K562 (cell line): ENCODE data around the gene KAT6B. TPM values are rescaled to one million over a fixed set of nuclear protein-coding genes. Genes with fewer than 3 reads are reported as not detected.

Experiments used
- ATAC-seq: fragments of 200-7000 bp; cut with Tn5 transposase; 3 replicates; pipeline ENCODE4 v1.9.1; 2020; ENCODE audit warnings: moderate library complexity
- BruUV-seq: library from RNA; stranded (reverse); fragments of 400-500 nt; replicated peaks from 2 replicates; lab custom pipeline; 2021; lab: Mats Ljungman, UMichigan
- CTCF ChIA-PET: fragments of 300-600 bp; formaldehyde crosslinking; extraction: SDS; loops from one replicate; lab custom pipeline; 2021; ENCODE audit warnings: low intra/inter-chr PET ratio; lab: Yijun Ruan, JAX
- POLR2A ChIA-PET: fragments of 300-600, 350-650 bp; sonication (Branson Sonifier 250); formaldehyde crosslinking; extraction: SDS; loops from one replicate; lab custom pipeline; 2021; ENCODE audit warnings: antibody characterized with exemption, inconsistent platforms; lab: Yijun Ruan, JAX
- DNase-seq, 4 experiments: peaks; one replicate each; pipeline versions ENCODE4 v3.0.0 to v3.0.0-alpha.2; 2011 to 2018; ENCODE audit warnings: low spot score in 3 of 4, mixed read lengths in 3 of 4; ENCODE audit errors: extremely low read depth in 1 of 4
- FAIRE-seq: peaks from 2 replicates; lab custom pipeline; 2011; peaks lifted over from hg19 to GRCh38; lab: Jason Lieb, UNC
- H2AFZ ChIP-seq: 2 replicates; pipeline ENCODE4 v1.6.0; 2011; ENCODE audit warnings: low read depth, low read length, control low read depth, inconsistent platforms
- H3K27ac ChIP-seq: fragments of 200-600 bp; 3 replicates; pipeline ENCODE4 v1.8.0; 2011; ENCODE audit warnings: low read depth, mild to moderate bottlenecking, control low read depth, inconsistent platforms, low read length, moderate library complexity, mixed read lengths; ENCODE audit errors: extremely low read depth
- H3K27me3 ChIP-seq, 2 experiments: fragments of 300-600 bp in 1 of 2; 2 replicates in 1 of 2; 3 replicates in 1 of 2; pipeline versions ENCODE4 v1.6.0 to v1.8.0; 2011; ENCODE audit warnings: inconsistent platforms in 2 of 2, low read length in 2 of 2, mild to moderate bottlenecking in 1 of 2, mixed read lengths in 1 of 2, moderate library complexity in 1 of 2; ENCODE audit not compliant: control insufficient read depth in 2 of 2, insufficient read depth in 2 of 2
- H3K36me3 ChIP-seq: fragments of 300-600 bp; 3 replicates; pipeline ENCODE4 v1.8.0; 2011; ENCODE audit warnings: mild to moderate bottlenecking, low read length, inconsistent platforms; ENCODE audit not compliant: control insufficient read depth, insufficient read depth
- H3K4me1 ChIP-seq, 2 experiments: fragments of 200-600 bp in 1 of 2; replicated peaks in 1 of 2; 2 replicates in 1 of 2; 3 replicates in 1 of 2; pipeline versions ENCODE4 v1.5.1 to v1.8.0; 2011; ENCODE audit warnings: inconsistent platforms in 2 of 2, low read length in 2 of 2, mild to moderate bottlenecking in 1 of 2, mixed read lengths in 1 of 2, moderate library complexity in 1 of 2; ENCODE audit not compliant: control insufficient read depth in 2 of 2, insufficient read depth in 2 of 2
- H3K4me2 ChIP-seq: 2 replicates; pipeline ENCODE4 v1.6.1; 2011; ENCODE audit warnings: low read length, control low read depth, inconsistent platforms, mixed read lengths; ENCODE audit not compliant: insufficient read depth
- H3K4me3 ChIP-seq: fragments of 200-600 bp; sonication (generic), shearing (Covaris generic); 2 replicates; pipeline ENCODE4 v1.5.1; 2016; ENCODE audit warnings: control low read depth, inconsistent platforms
- H3K79me2 ChIP-seq: fragments of 200-600 bp; 3 replicates; pipeline ENCODE4 v1.8.0; 2011; ENCODE audit warnings: low read length, inconsistent platforms; ENCODE audit not compliant: control insufficient read depth, insufficient read depth
- H3K9ac ChIP-seq, 2 experiments: 2 replicates each; pipeline versions ENCODE4 v1.6.0 to v1.6.1; 2011; ENCODE audit warnings: low read depth in 2 of 2, low read length in 2 of 2, control low read depth in 1 of 2, inconsistent platforms in 1 of 2, mild to moderate bottlenecking in 1 of 2, mixed read lengths in 1 of 2; ENCODE audit not compliant: insufficient read depth in 1 of 2
- H3K9me1 ChIP-seq: one replicate; pipeline ENCODE4 v1.6.0; 2011; ENCODE audit warnings: inconsistent platforms, mild to moderate bottlenecking, low read length, moderate library complexity; ENCODE audit not compliant: control insufficient read depth, insufficient read depth
- H3K9me3 ChIP-seq: replicated peaks from 2 replicates; pipeline ENCODE4 v1.5.1; 2011; ENCODE audit warnings: low read depth, low read length, inconsistent platforms; ENCODE audit not compliant: control insufficient read depth, insufficient read depth
- H4K20me1 ChIP-seq: replicated peaks from 2 replicates; pipeline ENCODE4 v1.6.1; 2011; ENCODE audit warnings: low read length, inconsistent platforms, mixed read lengths; ENCODE audit not compliant: control insufficient read depth, insufficient read depth
- BRD9 ChIP-seq: fragments of 450-650 bp; IDR thresholded peaks from 2 replicates; pipeline ENCODE4 v1.6.1; 2018; ENCODE audit warnings: low read depth; ENCODE audit not compliant: partially characterized antibody
- FUS ChIP-seq: fragments of 200-400 bp; formaldehyde crosslinking; optimal IDR thresholded peaks from 2 replicates; pipeline ENCODE3; 2017; ENCODE audit warnings: low read depth, low read length
- ID3 ChIP-seq, 2 experiments: fragments of 250-450 bp in 1 of 2; fragments of 450-650 bp in 1 of 2; sonication (Bioruptor Pico) in 1 of 2; IDR thresholded peaks; 2 replicates each; pipeline versions ENCODE4 v1.6.1 to v1.8.0; 2016 to 2021; ENCODE audit warnings: mild to moderate bottlenecking in 2 of 2, moderate library complexity in 2 of 2, missing compliant biosample characterization in 1 of 2, missing genetic modification characterization in 1 of 2
- RUNX1 ChIP-seq: sonication (generic); IDR thresholded peaks from 2 replicates; pipeline ENCODE4 v1.6.1; 2016; ENCODE audit warnings: antibody characterized with exemption, low read depth
- SMARCE1 ChIP-seq: fragments of 450-650 bp; IDR thresholded peaks from 2 replicates; pipeline ENCODE4 v1.7.1; 2016; ENCODE audit warnings: mild to moderate bottlenecking
- ZNF197 ChIP-seq: fragments of 200-800 bp; sonication (Bioruptor generic); IDR thresholded peaks from 2 replicates; pipeline ENCODE4 v1.6.1; 2016; ENCODE audit warnings: low read depth, missing genetic modification characterization, missing compliant biosample characterization
- ZNF316 ChIP-seq: fragments of 450-650 bp; IDR thresholded peaks from 2 replicates; pipeline ENCODE4 v1.6.1; 2016
- ZNF785 ChIP-seq: fragments of 250-450 bp; sonication (Bioruptor Pico); IDR thresholded peaks from 2 replicates; pipeline ENCODE4 v1.4.0; 2020; ENCODE audit warnings: mild to moderate bottlenecking
- ZZZ3 ChIP-seq: fragments of 450-650 bp; IDR thresholded peaks from 2 replicates; pipeline ENCODE4 v1.6.1; 2016; ENCODE audit warnings: antibody characterized with exemption, mild to moderate bottlenecking, moderate library complexity
- WGBS: fragments of 100-300 bp; shearing (Covaris generic); methylation state at CpG from one replicate; pipeline ENCODE4 v1.1.6; 2016; ENCODE audit warnings: low coverage, mixed read lengths; ENCODE audit not compliant: insufficient coverage; ENCODE audit errors: missing lambda C conversion rate; 5-methylcytosine and 5-hydroxymethylcytosine counted together
- in situ Hi-C: fragments of 300-500 bp; cut with MboI; formaldehyde crosslinking; loops from 4 replicates; pipeline ENCODE4 v1.15.0; 2018; ENCODE audit warnings: inconsistent platforms, mixed read lengths
- intact Hi-C: fragments of 100-400 bp; cut with micrococcal nuclease; formaldehyde crosslinking; loops from 2 replicates; pipeline ENCODE4 v1.14.2; 2022
- polyA plus RNA-seq, 8 experiments: library from polyadenylated mRNA; depleted of rRNA in 4 of 8; stranded (reverse) in 5 of 8; unstranded in 3 of 8; fragments of >200 nt; fragmentation: Nextera tagmentation in 2 of 8; fragmentation: Illumina TruSeq in 1 of 8; extraction: Ambion mirVana in 2 of 8; extraction: Trizol in 1 of 8; gene quantifications; 2 replicates each; pipeline versions ENCODE4 v1.2.1 to v1.2.3, GENCODE V29; 2011 to 2014; ENCODE audit warnings: inconsistent platforms in 1 of 8, missing spikeins in 1 of 8
- total RNA-seq, 7 experiments: library from RNA; depleted of rRNA in 6 of 7; stranded (reverse); fragments of >200 nt in 6 of 7; fragmentation: Illumina TruSeq in 2 of 7; extraction: Trizol in 2 of 7; gene quantifications; 2 replicates each; pipeline versions ENCODE4 v1.2.1 to v1.2.3, GENCODE V29; 2011 to 2021; ENCODE audit warnings: low replicate concordance in 1 of 7
- TF ChIP-seq, protein P1 (sequence below): sonication (generic); formaldehyde crosslinking; IDR thresholded peaks from 2 replicates; pipeline ENCODE4 v1.8.0; 2022; ENCODE audit warnings: mild to moderate bottlenecking, missing genetic modification reagents
- TF ChIP-seq, protein P2 (sequence below): sonication (generic); formaldehyde crosslinking; IDR thresholded peaks from 2 replicates; pipeline ENCODE4 v1.8.1; 2023; ENCODE audit warnings: mild to moderate bottlenecking, missing genetic modification reagents

KAT6B gene
- total and polyA plus RNA-seq, 9 of the 15 experiments (the other 6 are each of a cell fraction or from before 2014, with no cell fraction given): 1.4 to 9.2 (median 6.8) TPM

DNA sequence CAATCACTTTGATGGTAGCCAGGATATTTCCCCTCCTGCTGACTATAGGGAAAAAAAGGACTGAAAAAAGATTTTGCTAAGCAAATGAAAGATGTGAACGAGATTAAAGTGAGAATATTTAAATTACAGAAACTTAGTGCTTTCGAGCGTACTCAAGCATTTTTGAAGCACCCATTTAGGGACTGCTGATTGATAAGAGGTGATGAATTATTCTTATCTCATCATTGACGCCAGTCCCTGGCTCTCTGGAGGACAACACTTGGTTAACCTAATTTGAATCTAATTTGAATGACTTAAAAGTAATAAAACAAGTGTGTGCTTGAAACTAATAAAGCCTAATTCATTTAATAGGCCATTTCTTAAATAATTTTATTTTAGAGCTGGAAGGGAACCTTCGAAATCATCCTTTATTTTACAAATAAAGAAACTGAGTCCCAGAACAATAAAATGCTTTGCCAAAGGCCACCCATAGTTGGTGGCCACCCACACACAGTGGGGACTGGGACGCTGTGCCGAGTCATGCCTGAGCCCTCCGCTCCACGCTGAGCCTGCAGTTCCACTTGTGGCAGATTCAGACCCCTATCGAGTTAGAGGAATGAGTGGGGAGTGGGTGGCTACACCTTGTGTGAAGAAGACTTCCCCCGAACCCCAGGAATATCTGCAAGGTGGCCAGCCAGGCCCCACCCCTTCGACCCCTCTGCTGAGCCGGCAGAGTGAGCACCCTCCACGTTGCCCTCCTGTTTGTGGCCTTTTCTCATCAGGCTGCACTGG lies 223.9 kb downstream of the KAT6B start (continued):
- TF ChIP-seq, protein P1, sequence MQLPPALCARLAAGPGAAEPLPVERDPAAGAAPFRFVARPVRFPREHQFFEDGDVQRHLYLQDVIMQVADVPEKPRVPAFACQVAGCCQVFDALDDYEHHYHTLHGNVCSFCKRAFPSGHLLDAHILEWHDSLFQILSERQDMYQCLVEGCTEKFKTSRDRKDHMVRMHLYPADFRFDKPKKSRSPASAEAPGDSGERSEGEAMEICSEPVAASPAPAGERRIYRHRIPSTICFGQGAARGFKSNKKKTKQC (CRISPR knock-in tag): no peak
- TF ChIP-seq FUS (no peak), SMARCE1 (no peak), ZNF316 (0 out of 2 replicates have a peak, but pooled peaks have one; percentile 10), BRD9 (no peak), RUNX1 (no peak)
- TF ChIP-seq, protein P2, sequence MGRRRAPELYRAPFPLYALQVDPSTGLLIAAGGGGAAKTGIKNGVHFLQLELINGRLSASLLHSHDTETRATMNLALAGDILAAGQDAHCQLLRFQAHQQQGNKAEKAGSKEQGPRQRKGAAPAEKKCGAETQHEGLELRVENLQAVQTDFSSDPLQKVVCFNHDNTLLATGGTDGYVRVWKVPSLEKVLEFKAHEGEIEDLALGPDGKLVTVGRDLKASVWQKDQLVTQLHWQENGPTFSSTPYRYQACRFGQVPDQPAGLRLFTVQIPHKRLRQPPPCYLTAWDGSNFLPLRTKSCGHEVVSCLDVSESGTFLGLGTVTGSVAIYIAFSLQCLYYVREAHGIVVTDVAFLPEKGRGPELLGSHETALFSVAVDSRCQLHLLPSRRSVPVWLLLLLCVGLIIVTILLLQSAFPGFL (CRISPR knock-in tag): no peak

- Histone ChIP-seq H3K4me2 (no peak overlapping the region), H3K9me3 (no peaks in the 10 kb centered on the region), H3K9me1 (no peaks in the 10 kb centered on the region), H3K27ac (no peak overlapping the region), H3K36me3 (no peaks in the 10 kb centered on the region), H3K79me2 (no peaks in the 10 kb centered on the region), H3K27me3 (no peaks in the 10 kb centered on the region), H3K9ac (no peak overlapping the region; a peak in 1 of 4 replicates), H2AFZ (peak overlapping the region; percentile 51), H3K4me3 (no peak overlapping the region), H4K20me1 (no peaks in the 10 kb centered on the region), H3K4me1 (peaks cover 5 to 7% of the 10 kb centered on the region in 2 experiments; a peak in 2 of 5 replicates)
- ChIA-PET CTCF (no interaction called here), POLR2A (interaction anchor here (0.6 to 1.7 kb wide), 5 partner anchors 11 to 781 kb away, joined by 3 to 6 read pairs (median 4); no protein-coding TSS in a partner anchor)
- 68% methylated on average over 5 of the region's 5 CpGs for WGBS
- FAIRE-seq: no peak
- no peak for DNase-seq
- in situ Hi-C loops (no loop called here), intact Hi-C loops (no loop called here)
- BruUV-seq: no TSS peak
- peak; percentile 20; the same call in 2 of the 3 replicates for ATAC-seq
- TF ChIP-seq ZNF785 (CRISPR knock-in tag) (no peak), ZZZ3 (no peak), ID3 (CRISPR knock-in tag; IDR thresholded peaks at IDR 0.05) (no peak), ID3 (tag; IDR thresholded peaks at IDR 0.05) (no peak), ZNF197 (CRISPR knock-in tag) (no peak)
These were observed 224.9 kb downstream of the KAT6B start for GRCh38 chr10:75051308-75051707.
